ENCODE results near the gene C1orf87.

GRCh38 chr1:59986516-59987310 is 86.9 kb downstream of the C1orf87 start:
- TF ChIP-seq CTCF (IDR thresholded peaks at IDR 0.05 in 8 of 11, conservative IDR thresholded peaks at IDR 0.05 in 3 of 11) (no peak), POLR2A (IDR thresholded peaks at IDR 0.05) (no peak)

Data from spleen (tissue), 7 donors.